ENCODE data around the gene CAMK2D.

Gene CAMK2D

GRCh38 chr4:113635739-113636437, 125.7 kb downstream of the CAMK2D start:
- DNase-seq: no peak

GRCh38 chr4:113634081-113634969, 127.2 kb downstream of the CAMK2D start:
- no peak for DNase-seq

GRCh38 chr4:113633467-113633866, 128.1 kb downstream of the CAMK2D start:
- DNase-seq: no peak

GRCh38 chr4:113628711-113629110, 132.8 kb downstream of the CAMK2D start:
- DNase-seq: no peak

- no peak for DNase-seq
Measured at GRCh38 chr4:113627321-113627720, 134.2 kb downstream of the CAMK2D start.

GRCh38 chr4:113625902-113626301, 135.6 kb downstream of the CAMK2D start:
- no peak for DNase-seq

DNA sequence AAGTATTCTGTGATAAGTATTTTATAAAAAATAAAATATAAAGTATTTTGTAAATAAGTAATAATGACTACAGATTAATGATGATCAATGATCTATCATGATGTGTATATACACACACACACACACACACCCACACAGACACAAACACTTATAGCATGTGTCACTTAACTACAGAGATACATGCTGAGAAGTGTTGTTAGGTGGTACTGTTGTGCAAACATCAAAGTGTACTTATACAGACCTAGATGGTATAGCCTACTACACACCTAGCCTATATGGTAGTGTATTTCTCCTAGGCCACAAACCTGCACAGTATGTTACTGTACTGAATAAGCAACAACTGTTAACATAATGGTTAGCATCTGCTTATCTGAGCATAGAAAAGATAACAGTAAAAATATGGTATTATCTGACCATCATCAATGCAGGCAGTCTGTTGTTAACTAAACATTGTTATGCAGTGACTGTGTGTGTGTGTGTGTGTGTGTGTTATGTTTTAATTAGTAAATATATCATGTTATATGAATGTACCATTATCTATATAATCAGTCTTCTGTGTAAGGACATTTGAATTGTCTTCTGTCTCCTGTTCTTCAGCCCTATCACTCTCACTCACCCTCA, 138.2 kb downstream of the CAMK2D start:
- DNase-seq: no peak

- DNase-seq: no peak
Measured at GRCh38 chr4:113621633-113622032, 139.9 kb downstream of the CAMK2D start.

GRCh38 chr4:113620032-113620431, 141.5 kb downstream of the CAMK2D start:
- DNase-seq: no peak

DNA sequence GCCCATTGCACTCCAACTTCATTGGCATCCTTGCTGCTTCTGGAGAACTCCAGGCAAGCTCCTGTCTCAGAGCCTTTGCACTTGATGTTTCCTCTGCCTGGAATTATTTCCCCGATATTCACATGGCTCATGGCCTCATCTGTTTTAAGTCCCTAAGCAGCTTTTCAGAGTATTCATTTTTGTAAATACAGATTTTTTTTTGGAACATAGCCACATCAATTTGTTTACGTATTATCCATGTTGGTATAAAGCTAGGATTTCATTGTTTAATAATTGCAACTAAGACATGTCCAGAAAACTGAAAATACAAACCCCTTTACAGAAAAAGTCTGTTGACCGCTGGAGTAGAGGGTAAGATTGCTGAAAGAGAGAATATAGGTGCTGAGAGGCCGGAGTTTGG, 142.0 kb downstream of the CAMK2D start:
- DNase-seq: no peak

- no peak for DNase-seq
Measured at GRCh38 chr4:113618205-113618604, 143.3 kb downstream of the CAMK2D start.

DNA sequence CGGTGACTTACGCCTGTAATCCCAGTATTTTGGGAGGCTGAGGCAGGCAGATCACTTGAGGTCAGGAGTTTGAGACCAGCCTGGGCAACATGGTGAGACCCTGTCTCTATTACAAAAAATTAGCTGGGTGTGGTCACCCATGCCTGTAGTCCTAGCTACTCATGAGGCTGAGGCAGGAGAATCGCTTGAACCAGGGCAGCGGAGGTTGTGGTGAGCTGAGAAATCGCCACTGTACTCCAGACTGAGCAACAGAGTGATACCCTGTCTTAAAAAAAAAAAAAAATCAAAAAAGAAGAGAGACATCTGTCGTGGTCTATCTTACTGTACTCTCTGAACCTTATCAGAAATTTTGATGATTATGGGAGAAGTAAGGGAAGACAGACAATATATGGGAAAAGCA, 144.3 kb downstream of the CAMK2D start:
- no peak for DNase-seq

- DNase-seq: no peak
Measured at GRCh38 chr4:113616443-113616842, 145.1 kb downstream of the CAMK2D start.

DNA sequence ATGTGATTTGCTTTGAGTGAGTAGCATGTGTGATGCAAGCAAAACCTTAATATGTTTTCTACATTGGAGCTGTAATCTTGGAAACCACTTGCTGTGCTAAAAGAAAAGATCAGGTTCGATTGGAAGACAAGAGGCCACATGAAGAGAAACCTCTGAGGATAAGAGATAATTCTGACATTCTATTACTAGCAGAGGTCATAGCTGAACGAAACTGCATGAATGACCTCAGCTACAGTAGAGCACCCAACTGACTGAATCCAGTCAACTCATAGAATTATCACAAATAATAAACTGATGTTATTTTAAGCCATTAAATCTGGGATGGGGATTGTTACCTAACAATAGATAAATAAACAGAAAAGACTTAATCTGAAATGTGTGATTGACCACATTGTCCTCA, 147.1 kb downstream of the CAMK2D start:
- no peak for DNase-seq

- no peak for DNase-seq
Measured at GRCh38 chr4:113613503-113613902, 148.0 kb downstream of the CAMK2D start.

GRCh38 chr4:113610537-113610936, 151.0 kb downstream of the CAMK2D start:
- DNase-seq: no peak

DNA sequence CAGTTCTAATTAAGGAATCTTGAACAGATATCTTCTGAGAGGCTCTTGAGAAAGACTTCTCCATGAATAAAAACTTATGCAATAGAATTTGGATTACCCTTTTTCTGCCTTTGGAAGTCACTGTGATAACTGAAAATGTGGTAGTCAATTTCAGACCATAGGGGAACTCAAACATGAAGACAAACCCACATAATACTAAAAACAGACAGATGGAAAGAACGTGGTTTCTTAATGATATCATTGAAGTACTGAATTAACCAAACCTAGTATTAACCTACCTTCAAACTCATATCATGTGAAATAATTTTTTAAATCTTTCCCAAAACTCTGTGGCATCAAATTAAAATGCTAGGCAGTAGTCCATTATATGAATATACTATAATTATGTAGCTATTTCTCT, 153.5 kb downstream of the CAMK2D start:
- no peak for DNase-seq

DNA sequence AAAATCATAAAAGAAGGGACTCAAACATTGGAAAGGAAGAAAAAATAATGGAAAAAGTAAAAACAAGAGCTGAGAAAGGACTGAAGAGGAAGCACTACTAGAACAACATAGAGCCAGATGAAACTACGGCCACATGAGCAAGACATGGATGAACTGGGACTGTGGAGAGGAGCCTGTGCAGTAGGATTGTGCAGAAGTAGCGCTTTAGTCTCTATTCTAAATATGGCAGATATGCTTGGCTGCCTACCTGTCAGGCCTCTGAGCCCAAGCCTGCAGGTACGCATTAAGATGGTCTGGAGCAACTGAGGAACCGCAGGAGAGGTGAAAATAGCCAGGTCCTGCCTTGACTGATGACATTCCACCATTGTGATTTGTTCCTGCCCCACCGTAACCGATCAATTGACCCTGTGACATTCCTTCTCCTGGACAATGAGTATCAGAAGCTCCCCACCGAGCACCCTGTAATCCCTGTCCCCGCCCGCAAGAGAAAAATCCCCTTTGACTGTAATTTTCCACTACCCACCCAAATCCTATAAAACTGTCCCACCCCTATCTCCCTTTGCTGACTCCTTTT, 154.3 kb downstream of the CAMK2D start:
- DNase-seq: no peak

DNA sequence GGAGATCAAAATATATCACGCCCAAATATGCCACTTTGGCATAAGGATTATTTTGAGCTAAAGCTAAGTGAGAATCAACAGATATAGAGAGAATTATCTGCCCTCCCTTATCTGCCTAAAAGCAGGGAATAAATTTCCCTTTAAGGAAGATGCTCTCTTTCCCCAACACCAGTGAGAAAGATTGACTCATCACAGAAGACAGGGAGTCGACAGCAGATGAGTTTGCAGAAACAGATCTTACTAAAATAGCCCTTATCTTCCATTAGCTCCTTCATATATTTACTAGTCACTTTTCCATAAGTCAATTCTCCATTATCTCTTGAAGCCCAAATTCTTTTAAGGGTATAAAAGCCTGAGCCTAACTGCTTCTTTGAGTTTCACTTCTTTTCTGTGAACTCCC, 156.6 kb downstream of the CAMK2D start:
- no peak for DNase-seq

- no peak for DNase-seq
Measured at GRCh38 chr4:113603911-113604310, 157.6 kb downstream of the CAMK2D start.

- DNase-seq: no peak
Measured at GRCh38 chr4:113602646-113603228, 158.8 kb downstream of the CAMK2D start.

DNA sequence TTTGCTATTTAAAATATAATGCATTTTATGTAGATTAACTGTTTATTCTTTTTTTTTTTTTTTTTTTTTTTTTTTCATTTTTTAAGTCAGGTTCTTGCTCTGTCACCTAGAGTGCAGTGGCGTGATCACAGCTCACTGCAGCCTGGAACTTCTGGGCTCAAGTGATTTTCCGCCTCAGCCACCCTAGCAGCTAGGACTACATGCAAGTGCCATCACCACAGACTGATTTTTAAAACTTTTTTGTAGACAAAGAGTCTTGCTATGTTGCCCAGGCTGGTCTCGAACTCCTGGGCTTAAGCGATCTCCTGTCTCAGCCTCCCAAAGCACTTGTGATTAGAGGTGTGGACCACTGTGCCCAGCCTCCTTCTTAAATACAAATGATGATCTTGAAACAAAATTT, 159.9 kb downstream of the CAMK2D start:
- DNase-seq: no peak

- no peak for DNase-seq
Measured at GRCh38 chr4:113596396-113596795, 165.1 kb downstream of the CAMK2D start.
